ENCODE measurements around the gene SPTB. TPM values are rescaled to one million over a fixed set of nuclear protein-coding genes. Genes with fewer than 3 reads are reported as not detected.

The SPTB gene
- total and polyA plus RNA-seq, 10 of the 15 experiments (the other 5 are each of a cell fraction or from before 2014, with no cell fraction given), result under 0.01 to 0.04 (median 0.02) TPM; not detected in 4

DNA sequence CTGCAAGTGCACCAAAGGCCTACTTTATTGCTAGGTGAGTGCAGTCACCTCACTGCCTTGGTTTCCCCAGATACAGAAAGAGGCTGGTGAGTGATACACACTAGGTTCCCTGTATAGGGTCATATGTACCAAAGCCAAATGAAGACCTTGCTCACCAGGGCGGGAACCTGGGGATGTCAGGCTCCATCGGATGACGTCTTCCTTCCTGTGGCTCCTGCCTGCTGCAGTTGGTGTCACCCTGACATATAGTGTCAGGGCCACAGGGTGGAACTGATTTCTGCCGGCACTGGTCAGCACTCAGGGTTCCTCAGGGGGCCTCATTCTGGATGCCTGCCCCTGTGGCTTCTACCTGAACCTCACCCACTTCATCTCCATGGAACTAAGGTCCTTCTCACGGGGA is 132.4 kb downstream of the SPTB start:
- no peak for FAIRE-seq
- ChIA-PET CTCF (no interaction called here), RAD21 (ENCODE audit: unreplicated experiment) (no interaction called here), POLR2A (no interaction called here), SMC1A (ENCODE audit: uncharacterized antibody, unreplicated experiment) (no interaction called here)
- BruUV-seq (replicated peaks), result no TSS peak
- Histone ChIP-seq H3K9me3 (replicated peaks; ENCODE audit: control insufficient read depth, insufficient read depth, low read length) (no peaks in the 10 kb centered on the region; the same call in 2 of the 3 replicates), H3K9ac (ENCODE audit: control insufficient read depth, insufficient read depth, low read length) (no peak overlapping the region), H3K27me3 (replicated peaks in 1 of 2; ENCODE audit: control insufficient read depth in 2 of 2, insufficient read depth in 2 of 2, low read length in 1 of 2) (peaks cover 0 to 2% of the 10 kb centered on the region in 2 experiments; a peak in 2 of 4 replicates), H4K20me1 (ENCODE audit: control insufficient read depth, insufficient read depth) (no peaks in the 10 kb centered on the region), H3K4me3 (no peak overlapping the region), H3K36me3 (ENCODE audit: control insufficient read depth in 2 of 2, insufficient read depth in 2 of 2, low read length in 1 of 2) (no peaks in the 10 kb centered on the region; a peak in 1 of 4 replicates), H3K27ac (ENCODE audit: control insufficient read depth, insufficient read depth) (no peak overlapping the region), H3K4me1 (ENCODE audit: control insufficient read depth, insufficient read depth, low read length) (no peaks in the 10 kb centered on the region), H2AFZ (ENCODE audit: control insufficient read depth, low read depth, low read length) (no peak overlapping the region), H3K4me2 (ENCODE audit: control insufficient read depth, insufficient read depth) (no peak overlapping the region), H3K79me2 (ENCODE audit: control insufficient read depth, insufficient read depth, low read length) (no peaks in the 10 kb centered on the region)
- intact Hi-C loops (cut with micrococcal nuclease; ENCODE audit: unreplicated experiment) (no loop called here), in situ Hi-C loops (cut with MboI) (no loop called here)
- TF ChIP-seq KDM1A (IDR thresholded peaks at IDR 0.05; ENCODE audit: borderline replicate concordance) (no peak), NR2F1 (conservative IDR thresholded peaks at IDR 0.05) (no peak), ZNF384 (IDR thresholded peaks at IDR 0.05; ENCODE audit: borderline replicate concordance, low read depth, low read length) (no peak), NR2C2 (IDR thresholded peaks at IDR 0.05; ENCODE audit: borderline replicate concordance, control insufficient read depth, insufficient read length, low read depth) (no peak), NFYA (IDR thresholded peaks at IDR 0.05; ENCODE audit: borderline replicate concordance, low read depth, low read length) (no peak), MTA2 (IDR thresholded peaks at IDR 0.05; ENCODE audit: low read depth) (no peak), SMARCA5 (IDR thresholded peaks at IDR 0.05) (no peak), SIX5 (IDR thresholded peaks at IDR 0.05; ENCODE audit: low read depth, low read length, severe bottlenecking) (no peak), TARDBP (IDR thresholded peaks at IDR 0.05; ENCODE audit: borderline replicate concordance) (no peak), JUND (IDR thresholded peaks at IDR 0.05; ENCODE audit: low read depth, low read length) (no peak), SP1 (IDR thresholded peaks at IDR 0.05; ENCODE audit: low read depth, low read length) (no peak)
- TF ChIP-seq, protein P1, sequence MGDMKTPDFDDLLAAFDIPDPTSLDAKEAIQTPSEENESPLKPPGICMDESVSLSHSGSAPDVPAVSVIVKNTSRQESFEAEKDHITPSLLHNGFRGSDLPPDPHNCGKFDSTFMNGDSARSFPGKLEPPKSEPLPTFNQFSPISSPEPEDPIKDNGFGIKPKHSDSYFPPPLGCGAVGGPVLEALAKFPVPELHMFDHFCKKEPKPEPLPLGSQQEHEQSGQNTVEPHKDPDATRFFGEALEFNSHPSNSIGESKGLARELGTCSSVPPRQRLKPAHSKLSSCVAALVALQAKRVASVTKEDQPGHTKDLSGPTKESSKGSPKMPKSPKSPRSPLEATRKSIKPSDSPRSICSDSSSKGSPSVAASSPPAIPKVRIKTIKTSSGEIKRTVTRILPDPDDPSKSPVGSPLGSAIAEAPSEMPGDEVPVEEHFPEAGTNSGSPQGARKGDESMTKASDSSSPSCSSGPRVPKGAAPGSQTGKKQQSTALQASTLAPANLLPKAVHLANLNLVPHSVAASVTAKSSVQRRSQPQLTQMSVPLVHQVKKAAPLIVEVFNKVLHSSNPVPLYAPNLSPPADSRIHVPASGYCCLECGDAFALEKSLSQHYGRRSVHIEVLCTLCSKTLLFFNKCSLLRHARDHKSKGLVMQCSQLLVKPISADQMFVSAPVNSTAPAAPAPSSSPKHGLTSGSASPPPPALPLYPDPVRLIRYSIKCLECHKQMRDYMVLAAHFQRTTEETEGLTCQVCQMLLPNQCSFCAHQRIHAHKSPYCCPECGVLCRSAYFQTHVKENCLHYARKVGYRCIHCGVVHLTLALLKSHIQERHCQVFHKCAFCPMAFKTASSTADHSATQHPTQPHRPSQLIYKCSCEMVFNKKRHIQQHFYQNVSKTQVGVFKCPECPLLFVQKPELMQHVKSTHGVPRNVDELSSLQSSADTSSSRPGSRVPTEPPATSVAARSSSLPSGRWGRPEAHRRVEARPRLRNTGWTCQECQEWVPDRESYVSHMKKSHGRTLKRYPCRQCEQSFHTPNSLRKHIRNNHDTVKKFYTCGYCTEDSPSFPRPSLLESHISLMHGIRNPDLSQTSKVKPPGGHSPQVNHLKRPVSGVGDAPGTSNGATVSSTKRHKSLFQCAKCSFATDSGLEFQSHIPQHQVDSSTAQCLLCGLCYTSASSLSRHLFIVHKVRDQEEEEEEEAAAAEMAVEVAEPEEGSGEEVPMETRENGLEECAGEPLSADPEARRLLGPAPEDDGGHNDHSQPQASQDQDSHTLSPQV (IDR thresholded peaks at IDR 0.05), result no peak
- no peak for ATAC-seq
- 40% methylated on average over 5 of the region's 5 CpGs for WGBS (ENCODE audit: insufficient coverage, insufficient replicate concordance, low lambda C conversion rate, missing lambda C conversion rate)
- DNase-seq (ENCODE audit: low read depth, low spot score), result no peak
